PC-9 (cell line): ENCODE results near the gene GPR148. TPM values are rescaled to one million over a fixed set of nuclear protein-coding genes. Genes with fewer than 3 reads are reported as not detected.

Experiments used
- BruUV-seq: library from RNA; stranded (reverse); fragments of 400-500 nt; replicated peaks from 2 replicates; lab custom pipeline; 2021; lab: Mats Ljungman, UMichigan
- CTCF ChIA-PET: fragments of 300-600 bp; sonication (Branson Sonifier 250); formaldehyde crosslinking; loops from one replicate; lab custom pipeline; 2022; ENCODE audit warnings: antibody characterized with exemption; lab: Charles Lee
- POLR2A ChIA-PET: fragments of 300-600 bp; sonication (Branson Sonifier 250); formaldehyde crosslinking; loops from one replicate; lab custom pipeline; 2022; ENCODE audit warnings: antibody characterized with exemption; ENCODE audit not compliant: unreplicated experiment; lab: Charles Lee
- DNase-seq, 2 experiments: peaks; one replicate each; pipeline versions ENCODE4 v3.0.0 to v3.0.0-alpha.2; 2015 to 2022; ENCODE audit warnings: mixed read lengths in 1 of 2
- H2AFZ ChIP-seq: fragments of 200-600 bp; sonication (generic); 2 replicates; pipeline ENCODE4 v1.8.1; 2017; ENCODE audit warnings: antibody characterized with exemption
- H3F3A ChIP-seq: fragments of 200-600 bp; sonication (generic); 2 replicates; pipeline ENCODE4 v1.8.1; 2017; ENCODE audit warnings: antibody characterized with exemption, mild to moderate bottlenecking, low read depth; ENCODE audit not compliant: insufficient read depth
- H3K27ac ChIP-seq: fragments of 200-600 bp; sonication (generic); 2 replicates; pipeline ENCODE4 v1.6.1; 2016; ENCODE audit warnings: mixed run types
- H3K27me3 ChIP-seq: fragments of 200-600 bp; sonication (generic); 2 replicates; pipeline ENCODE4 v1.6.1; 2016; ENCODE audit warnings: low read depth, mixed run types; ENCODE audit not compliant: insufficient read depth
- H3K36me3 ChIP-seq: fragments of 200-600 bp; sonication (generic); 2 replicates; pipeline ENCODE4 v1.6.1; 2016; ENCODE audit warnings: low read depth, mixed run types
- H3K4me1 ChIP-seq: fragments of 200-600 bp; sonication (generic); replicated peaks from 2 replicates; pipeline ENCODE4 v1.6.1; 2016; ENCODE audit warnings: mixed run types; ENCODE audit not compliant: insufficient read depth
- H3K4me2 ChIP-seq: fragments of 200-600 bp; sonication (generic); 2 replicates; pipeline ENCODE4 v1.6.1; 2017; ENCODE audit warnings: mixed run types
- H3K4me3 ChIP-seq: fragments of 200-600 bp; sonication (generic); 2 replicates; pipeline ENCODE4 v1.6.1; 2016; ENCODE audit warnings: mixed run types
- H3K79me2 ChIP-seq: fragments of 200-600 bp; sonication (generic); 2 replicates; pipeline ENCODE4 v1.6.1; 2017; ENCODE audit warnings: low read depth, mixed run types
- H3K9me2 ChIP-seq: fragments of 200-600 bp; sonication (generic); 2 replicates; pipeline ENCODE4 v1.8.1; 2017; ENCODE audit warnings: mild to moderate bottlenecking; ENCODE audit not compliant: insufficient read depth
- H3K9me3 ChIP-seq: fragments of 200-600 bp; sonication (generic); 2 replicates; pipeline ENCODE4 v1.8.1; 2016; ENCODE audit warnings: low read depth; ENCODE audit not compliant: insufficient read depth
- H4K20me1 ChIP-seq: fragments of 200-600 bp; sonication (generic); 2 replicates; pipeline ENCODE4 v1.8.1; 2017; ENCODE audit not compliant: insufficient read depth
- EZH2 ChIP-seq: fragments of 200-600 bp; sonication (generic); IDR thresholded peaks from 2 replicates; pipeline ENCODE4 v1.8.0; 2017; ENCODE audit warnings: antibody characterized with exemption, low read depth
- intact Hi-C: fragments of 100-400 bp; cut with micrococcal nuclease; formaldehyde crosslinking; loops from one replicate; pipeline ENCODE4 v1.10.0; 2022; ENCODE audit not compliant: unreplicated experiment
- total RNA-seq: library from RNA; stranded (reverse); gene quantifications from 2 replicates; pipeline ENCODE4 v1.2.3, GENCODE V29; 2021
- TF ChIP-seq, protein P1 (sequence below): fragments of 200-600 bp; sonication (generic); conservative IDR thresholded peaks from 2 replicates; pipeline ENCODE4 v1.6.1; 2017; ENCODE audit warnings: mixed run types, antibody characterized with exemption, mild to moderate bottlenecking, moderate library complexity

The GPR148 gene
- total RNA-seq, 1 experiment from 2014 or later = not detected

DNA sequence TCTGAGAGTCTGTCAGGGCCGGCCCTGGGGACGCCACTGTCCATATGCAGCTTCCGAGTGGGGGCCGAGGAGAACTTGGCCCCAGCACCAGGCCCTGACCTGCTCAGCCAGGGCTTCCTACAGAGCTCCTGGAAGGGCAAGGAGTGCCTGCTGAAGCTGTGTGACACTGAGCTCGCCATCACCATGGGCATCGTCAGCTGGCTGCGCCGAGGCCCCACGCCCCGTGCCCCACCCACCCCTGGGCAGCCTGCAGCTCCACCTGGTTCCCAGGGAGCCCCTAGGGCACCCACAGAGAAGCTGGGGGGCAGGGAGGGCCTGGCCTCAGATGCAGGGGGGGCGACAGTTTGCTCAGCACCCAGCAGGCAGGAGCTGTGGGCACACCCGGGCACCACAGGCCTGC is 34.5 kb downstream of the GPR148 start:
- no peak overlapping the region for H3K27ac ChIP-seq
- POLR2A ChIA-PET = no interaction called here
- DNase-seq = no peak
- H3F3A ChIP-seq = no peaks in the 10 kb centered on the region
- no peaks in the 10 kb centered on the region for H3K9me2 ChIP-seq
- H4K20me1 ChIP-seq = peaks cover 4% of the 10 kb centered on the region; the same call in 1 of the 2 replicates
- H3K4me1 ChIP-seq = no peaks in the 10 kb centered on the region
- H2AFZ ChIP-seq = no peak overlapping the region
- intact Hi-C loops = no loop called here
- no peak overlapping the region for H3K4me3 ChIP-seq
- CTCF ChIA-PET = no interaction called here
- no TSS peak for BruUV-seq
- peaks cover 93% of the 10 kb centered on the region for H3K27me3 ChIP-seq
- H3K9me3 ChIP-seq = no peaks in the 10 kb centered on the region
- no peaks in the 10 kb centered on the region for H3K36me3 ChIP-seq
- TF ChIP-seq EZH2 = no peak
- TF ChIP-seq, protein P1, sequence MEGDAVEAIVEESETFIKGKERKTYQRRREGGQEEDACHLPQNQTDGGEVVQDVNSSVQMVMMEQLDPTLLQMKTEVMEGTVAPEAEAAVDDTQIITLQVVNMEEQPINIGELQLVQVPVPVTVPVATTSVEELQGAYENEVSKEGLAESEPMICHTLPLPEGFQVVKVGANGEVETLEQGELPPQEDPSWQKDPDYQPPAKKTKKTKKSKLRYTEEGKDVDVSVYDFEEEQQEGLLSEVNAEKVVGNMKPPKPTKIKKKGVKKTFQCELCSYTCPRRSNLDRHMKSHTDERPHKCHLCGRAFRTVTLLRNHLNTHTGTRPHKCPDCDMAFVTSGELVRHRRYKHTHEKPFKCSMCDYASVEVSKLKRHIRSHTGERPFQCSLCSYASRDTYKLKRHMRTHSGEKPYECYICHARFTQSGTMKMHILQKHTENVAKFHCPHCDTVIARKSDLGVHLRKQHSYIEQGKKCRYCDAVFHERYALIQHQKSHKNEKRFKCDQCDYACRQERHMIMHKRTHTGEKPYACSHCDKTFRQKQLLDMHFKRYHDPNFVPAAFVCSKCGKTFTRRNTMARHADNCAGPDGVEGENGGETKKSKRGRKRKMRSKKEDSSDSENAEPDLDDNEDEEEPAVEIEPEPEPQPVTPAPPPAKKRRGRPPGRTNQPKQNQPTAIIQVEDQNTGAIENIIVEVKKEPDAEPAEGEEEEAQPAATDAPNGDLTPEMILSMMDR = no peak
- H3K79me2 ChIP-seq = no peaks in the 10 kb centered on the region
- H3K4me2 ChIP-seq = no peak overlapping the region

DNA sequence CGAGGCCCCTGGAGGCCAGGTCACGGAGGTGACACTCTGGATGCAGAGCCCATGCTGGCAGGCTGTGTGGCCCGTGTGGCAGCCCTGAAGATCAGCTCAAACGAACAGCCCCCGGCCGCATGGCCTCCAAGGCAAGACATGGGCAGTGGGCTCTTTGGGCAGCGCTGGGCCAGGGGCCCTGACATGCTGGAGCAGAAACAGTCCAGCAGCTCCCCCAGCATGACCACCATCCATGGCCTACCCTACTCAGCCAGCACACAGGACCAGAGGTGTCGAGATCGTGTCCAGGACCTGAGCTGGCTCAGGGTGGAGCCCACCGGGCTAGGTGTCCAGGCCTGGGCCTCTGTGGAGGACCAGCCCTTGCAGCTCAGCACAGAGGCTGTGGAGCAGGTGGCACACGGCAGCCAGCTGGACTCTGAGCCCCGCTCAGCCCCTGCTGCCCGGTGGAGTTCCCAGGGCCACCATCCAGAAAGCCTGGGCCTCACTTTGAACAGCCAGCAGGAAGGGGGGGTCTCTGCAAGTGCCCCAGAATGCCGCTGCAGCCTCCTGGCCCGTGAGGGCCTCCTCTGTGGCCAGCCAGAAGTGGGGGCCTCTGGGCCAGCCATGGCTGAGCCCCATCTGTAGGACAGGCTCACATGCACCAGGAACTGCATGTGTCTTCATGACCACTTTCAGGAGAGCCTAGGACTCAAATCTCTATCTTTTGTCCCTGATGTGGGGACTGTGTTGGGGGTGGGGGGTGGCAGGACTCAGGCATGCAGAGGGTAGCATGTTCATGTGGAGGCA is 35.4 kb downstream of the GPR148 start:
- CTCF ChIA-PET = no interaction called here
- POLR2A ChIA-PET = no interaction called here
- H3K27me3 ChIP-seq = peaks cover 88% of the 10 kb centered on the region

DNA sequence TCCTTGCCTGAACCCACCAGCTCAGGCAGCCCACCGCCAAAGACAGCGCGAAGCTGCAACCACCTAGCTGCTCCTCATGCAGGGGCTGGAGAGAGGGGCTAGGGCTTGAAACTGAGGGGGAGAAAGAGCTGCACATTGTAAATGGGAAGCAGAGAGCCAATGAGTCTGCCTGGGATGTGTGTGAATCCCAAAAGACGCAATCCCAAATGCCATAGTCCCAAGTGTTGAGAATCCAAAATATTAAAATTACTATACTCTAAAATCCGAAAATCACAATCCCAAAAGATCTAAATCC is 35.9 kb downstream of the GPR148 start:
- Histone ChIP-seq H3K4me2 (no peak overlapping the region), H3K4me3 (no peak overlapping the region), H3K9me3 (no peaks in the 10 kb centered on the region), H2AFZ (no peak overlapping the region), H3K9me2 (no peaks in the 10 kb centered on the region), H3K4me1 (no peaks in the 10 kb centered on the region), H4K20me1 (peaks cover 3% of the 10 kb centered on the region; the same call in 1 of the 2 replicates), H3K27ac (no peak overlapping the region), H3K79me2 (no peaks in the 10 kb centered on the region), H3K27me3 (peaks cover 86% of the 10 kb centered on the region), H3F3A (no peaks in the 10 kb centered on the region), H3K36me3 (no peaks in the 10 kb centered on the region)
- intact Hi-C loops = no loop called here
- CTCF ChIA-PET = no interaction called here
- BruUV-seq = no TSS peak
- POLR2A ChIA-PET = no interaction called here
- no peak for DNase-seq
- TF ChIP-seq, protein P1 = no peak
- no peak for TF ChIP-seq EZH2

More for the DNA sequence above, 35.4 kb downstream of the GPR148 start:
- TF ChIP-seq, protein P1 = no peak
- TF ChIP-seq EZH2 = no peak
- no peak for DNase-seq
- no peaks in the 10 kb centered on the region for H3K9me3 ChIP-seq
- H3F3A ChIP-seq = no peaks in the 10 kb centered on the region
- H3K36me3 ChIP-seq = no peaks in the 10 kb centered on the region
- no peak overlapping the region for H2AFZ ChIP-seq
- no peaks in the 10 kb centered on the region for H3K9me2 ChIP-seq
- intact Hi-C loops = no loop called here
- no peak overlapping the region for H3K4me2 ChIP-seq
- H4K20me1 ChIP-seq = peaks cover 4% of the 10 kb centered on the region; the same call in 1 of the 2 replicates
- H3K27ac ChIP-seq = no peak overlapping the region
- no peaks in the 10 kb centered on the region for H3K79me2 ChIP-seq
- no peaks in the 10 kb centered on the region for H3K4me1 ChIP-seq
- no TSS peak for BruUV-seq
- no peak overlapping the region for H3K4me3 ChIP-seq
